ENCODE measurements around the gene SF3A1. TPM values are rescaled to one million over a fixed set of nuclear protein-coding genes. Genes with fewer than 3 reads are reported as not detected.

The SF3A1 gene
- total RNA-seq, 2 donors from 2014 or later, result 30.6 to 77.1 TPM

DNA sequence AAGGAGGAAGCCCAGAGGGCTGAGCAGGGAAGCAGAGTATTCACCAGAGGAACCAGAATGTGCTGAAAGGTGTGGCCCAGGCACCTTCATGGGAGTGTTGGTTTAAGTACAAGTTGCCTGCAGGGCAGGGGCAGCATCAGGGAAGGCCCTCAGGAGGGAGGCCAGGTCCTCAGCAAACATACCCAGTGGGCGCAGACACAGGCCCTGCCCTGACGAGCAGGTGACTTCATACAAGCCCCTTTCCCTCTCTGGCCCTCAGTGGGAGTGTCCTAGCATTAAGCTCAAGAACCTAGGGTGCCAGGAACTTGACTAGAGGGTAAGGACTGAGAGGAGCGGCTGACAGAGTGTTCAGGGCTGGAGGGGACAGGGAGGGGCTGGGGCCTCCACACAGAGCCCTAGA is 59.9 kb downstream of the SF3A1 start:
- peaks cover 17% of the 10 kb centered on the region for H3K4me1 ChIP-seq
- intact Hi-C loops (cut with DNase I), result no loop called here
- no peaks in the 10 kb centered on the region for H3K9me3 ChIP-seq
- DNase-seq, result no peak
- no peak for ATAC-seq
- 88 to 100% methylated on average over 3 of the region's 3 CpGs for WGBS, 2 donors
- H3K36me3 ChIP-seq (replicated peaks in 1 of 2; ENCODE audit: insufficient read depth in 1 of 2, low read depth in 2 of 2), result peaks cover 0 to 7% of the 10 kb centered on the region in 2 donors
- TF ChIP-seq POLR2A (IDR thresholded peaks at IDR 0.05), result no peak
- TF ChIP-seq, protein P1, sequence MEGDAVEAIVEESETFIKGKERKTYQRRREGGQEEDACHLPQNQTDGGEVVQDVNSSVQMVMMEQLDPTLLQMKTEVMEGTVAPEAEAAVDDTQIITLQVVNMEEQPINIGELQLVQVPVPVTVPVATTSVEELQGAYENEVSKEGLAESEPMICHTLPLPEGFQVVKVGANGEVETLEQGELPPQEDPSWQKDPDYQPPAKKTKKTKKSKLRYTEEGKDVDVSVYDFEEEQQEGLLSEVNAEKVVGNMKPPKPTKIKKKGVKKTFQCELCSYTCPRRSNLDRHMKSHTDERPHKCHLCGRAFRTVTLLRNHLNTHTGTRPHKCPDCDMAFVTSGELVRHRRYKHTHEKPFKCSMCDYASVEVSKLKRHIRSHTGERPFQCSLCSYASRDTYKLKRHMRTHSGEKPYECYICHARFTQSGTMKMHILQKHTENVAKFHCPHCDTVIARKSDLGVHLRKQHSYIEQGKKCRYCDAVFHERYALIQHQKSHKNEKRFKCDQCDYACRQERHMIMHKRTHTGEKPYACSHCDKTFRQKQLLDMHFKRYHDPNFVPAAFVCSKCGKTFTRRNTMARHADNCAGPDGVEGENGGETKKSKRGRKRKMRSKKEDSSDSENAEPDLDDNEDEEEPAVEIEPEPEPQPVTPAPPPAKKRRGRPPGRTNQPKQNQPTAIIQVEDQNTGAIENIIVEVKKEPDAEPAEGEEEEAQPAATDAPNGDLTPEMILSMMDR (IDR thresholded peaks at IDR 0.05), result no peak
- H3K27ac ChIP-seq, result no peak overlapping the region
- no peaks in the 10 kb centered on the region for H3K27me3 ChIP-seq
- no peak overlapping the region for H3K4me3 ChIP-seq

DNA sequence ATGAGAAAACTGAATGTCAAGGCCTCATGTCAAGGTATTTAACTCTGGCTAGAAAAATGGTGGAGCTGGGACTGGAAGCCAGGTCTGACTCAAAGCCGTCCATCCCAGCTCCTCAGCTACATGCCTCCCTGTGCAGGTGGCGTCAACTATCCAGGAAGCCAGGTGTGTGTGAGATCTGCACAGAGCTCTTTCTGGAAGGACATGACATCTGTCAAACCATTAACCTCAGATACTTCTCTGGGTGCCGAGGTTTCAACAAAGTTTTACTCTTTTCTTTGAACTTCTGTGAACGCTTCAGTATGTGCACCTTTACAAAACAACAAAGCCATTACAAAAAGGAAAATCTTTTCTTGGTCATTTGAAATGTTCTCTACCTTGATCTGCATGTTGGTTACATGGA is 60.4 kb downstream of the SF3A1 start:
- Histone ChIP-seq H3K4me3 (no peak overlapping the region), H3K36me3 (replicated peaks in 1 of 2; ENCODE audit: insufficient read depth in 1 of 2, low read depth in 2 of 2) (peaks cover 0 to 7% of the 10 kb centered on the region in 2 donors), H3K27ac (no peak overlapping the region), H3K9me3 (no peaks in the 10 kb centered on the region), H3K4me1 (peaks cover 17% of the 10 kb centered on the region), H3K27me3 (no peaks in the 10 kb centered on the region)
- DNase-seq (no peak), ATAC-seq (no peak)
- intact Hi-C loops (cut with DNase I), result no loop called here
- 95 to 96% methylated on average over 4 of the region's 4 CpGs for WGBS, 2 donors
- TF ChIP-seq POLR2A (IDR thresholded peaks at IDR 0.05), result no peak
- TF ChIP-seq, protein P1 (IDR thresholded peaks at IDR 0.05), result no peak

DNA sequence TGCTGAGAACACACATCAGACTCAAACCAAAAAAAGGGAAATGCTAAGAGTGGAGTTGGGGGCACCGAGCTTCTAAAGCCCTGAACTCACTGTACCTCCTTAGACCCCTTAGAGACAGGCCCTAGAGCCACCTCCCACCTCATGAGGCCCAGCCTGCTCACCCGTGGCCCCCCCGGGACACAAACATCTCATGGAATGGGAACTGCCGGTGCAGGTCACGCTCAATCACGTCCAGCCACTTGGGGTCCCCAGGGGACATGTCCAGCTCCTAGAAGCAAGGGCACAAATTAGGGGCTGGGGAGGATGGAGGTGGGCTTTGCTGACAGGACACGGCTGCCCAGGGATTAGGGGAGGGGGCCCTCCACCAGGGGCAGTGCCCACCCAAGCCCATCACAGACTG is 61.1 kb downstream of the SF3A1 start:
- Histone ChIP-seq H3K27ac (no peak overlapping the region), H3K9me3 (no peaks in the 10 kb centered on the region), H3K36me3 (replicated peaks in 1 of 2; ENCODE audit: insufficient read depth in 1 of 2, low read depth in 2 of 2) (peaks cover 0 to 7% of the 10 kb centered on the region in 2 donors), H3K4me1 (peaks cover 25% of the 10 kb centered on the region), H3K27me3 (no peaks in the 10 kb centered on the region), H3K4me3 (no peak overlapping the region)
- intact Hi-C loops (cut with DNase I), result no loop called here
- DNase-seq (no peak), ATAC-seq (no peak)
- TF ChIP-seq POLR2A (IDR thresholded peaks at IDR 0.05), result no peak
- TF ChIP-seq, protein P1 (IDR thresholded peaks at IDR 0.05), result no peak
- 58 to 76% methylated on average over 4 to 7 of the region's 7 CpGs for WGBS, 2 donors

DNA sequence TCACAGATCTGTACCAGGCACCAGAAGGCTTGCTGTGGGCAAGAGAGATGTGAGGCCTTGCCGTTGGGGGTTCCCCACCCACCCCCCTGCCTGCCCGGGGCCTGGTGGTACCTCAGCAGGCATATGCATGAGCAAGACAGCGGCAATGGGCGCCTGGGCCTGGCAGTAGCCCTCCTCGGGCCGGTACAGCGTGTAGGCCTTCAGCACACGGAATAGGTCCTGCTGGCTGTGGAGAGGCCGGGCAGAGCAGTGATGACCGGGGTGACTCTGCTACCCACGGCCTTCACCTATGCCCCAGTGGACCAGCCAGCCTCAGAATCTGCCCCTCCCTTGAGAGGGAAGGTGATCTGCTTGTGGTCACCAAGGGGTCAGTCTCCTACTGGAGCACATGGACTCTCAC is 61.9 kb downstream of the SF3A1 start:
- Histone ChIP-seq H3K27me3 (no peaks in the 10 kb centered on the region), H3K27ac (no peak overlapping the region), H3K36me3 (replicated peaks in 1 of 2; ENCODE audit: insufficient read depth in 1 of 2, low read depth in 2 of 2) (peaks cover 0 to 7% of the 10 kb centered on the region in 2 donors), H3K4me1 (peaks cover 32% of the 10 kb centered on the region), H3K4me3 (no peak overlapping the region), H3K9me3 (no peaks in the 10 kb centered on the region)
- ATAC-seq (no peak), DNase-seq (no peak)
- WGBS, 2 donors, result 77% methylated on average over 4 of the region's 11 CpGs; no CpG with 5 or more reads in 1 of the 2 donors
- no peak for TF ChIP-seq POLR2A (IDR thresholded peaks at IDR 0.05)
- TF ChIP-seq, protein P1 (IDR thresholded peaks at IDR 0.05), result no peak
- intact Hi-C loops (cut with DNase I), result no loop called here

DNA sequence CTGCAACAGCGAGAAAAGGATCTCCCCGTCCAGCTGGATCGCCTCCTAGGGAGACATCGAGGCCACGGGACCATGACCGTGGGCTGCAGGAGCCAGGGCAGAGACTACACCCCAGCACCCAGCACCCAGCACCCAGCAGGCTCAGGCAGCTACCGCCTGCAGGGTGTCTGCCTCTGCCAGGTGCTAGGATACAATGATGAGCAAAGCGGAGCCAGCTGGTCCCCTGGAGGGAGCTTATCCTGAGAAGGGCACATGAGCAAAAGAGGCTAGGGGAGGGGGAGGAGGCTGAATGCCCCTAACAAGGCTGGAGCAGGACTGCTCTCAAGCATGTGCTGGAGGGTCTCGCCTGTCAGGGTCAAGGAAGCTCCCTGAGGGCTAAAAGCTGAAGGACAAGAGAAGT is 62.6 kb downstream of the SF3A1 start:
- Histone ChIP-seq H3K27ac (no peak overlapping the region), H3K9me3 (no peaks in the 10 kb centered on the region), H3K4me1 (peaks cover 34% of the 10 kb centered on the region), H3K36me3 (replicated peaks in 1 of 2; ENCODE audit: insufficient read depth in 1 of 2, low read depth in 2 of 2) (peaks cover 0 to 7% of the 10 kb centered on the region in 2 donors), H3K27me3 (no peaks in the 10 kb centered on the region), H3K4me3 (no peak overlapping the region)
- intact Hi-C loops (cut with DNase I), result no loop called here
- no peak for TF ChIP-seq POLR2A (IDR thresholded peaks at IDR 0.05)
- TF ChIP-seq, protein P1 (IDR thresholded peaks at IDR 0.05), result no peak
- 92 to 94% methylated on average over 5 to 9 of the region's 9 CpGs for WGBS, 2 donors
- ATAC-seq (no peak), DNase-seq (no peak)

All from body of pancreas (tissue), 4 donors.